K562 (cell line): Measurements from ENCODE around the gene FAXC. TPM values are rescaled to one million over a fixed set of nuclear protein-coding genes. Genes with fewer than 3 reads are reported as not detected.

ENCODE experiments used
- ATAC-seq: fragments of 200-7000 bp; cut with Tn5 transposase; 3 replicates; pipeline ENCODE4 v1.9.1; 2020; ENCODE audit warnings: moderate library complexity
- BruUV-seq: library from RNA; stranded (reverse); fragments of 400-500 nt; replicated peaks from 2 replicates; lab custom pipeline; 2021; lab: Mats Ljungman, UMichigan
- CTCF ChIA-PET: fragments of 300-600 bp; formaldehyde crosslinking; extraction: SDS; loops from one replicate; lab custom pipeline; 2021; ENCODE audit warnings: low intra/inter-chr PET ratio; lab: Yijun Ruan, JAX
- POLR2A ChIA-PET: fragments of 300-600, 350-650 bp; sonication (Branson Sonifier 250); formaldehyde crosslinking; extraction: SDS; loops from one replicate; lab custom pipeline; 2021; ENCODE audit warnings: antibody characterized with exemption, inconsistent platforms; lab: Yijun Ruan, JAX
- DNase-seq, 4 experiments: peaks; one replicate each; pipeline versions ENCODE4 v3.0.0 to v3.0.0-alpha.2; 2011 to 2018; ENCODE audit warnings: low spot score in 3 of 4, mixed read lengths in 3 of 4; ENCODE audit errors: extremely low read depth in 1 of 4
- FAIRE-seq: peaks from 2 replicates; lab custom pipeline; 2011; peaks lifted over from hg19 to GRCh38; lab: Jason Lieb, UNC
- H2AFZ ChIP-seq: 2 replicates; pipeline ENCODE4 v1.6.0; 2011; ENCODE audit warnings: low read depth, low read length, control low read depth, inconsistent platforms
- H3K27ac ChIP-seq: fragments of 200-600 bp; 3 replicates; pipeline ENCODE4 v1.8.0; 2011; ENCODE audit warnings: low read depth, mild to moderate bottlenecking, control low read depth, inconsistent platforms, low read length, moderate library complexity, mixed read lengths; ENCODE audit errors: extremely low read depth
- H3K27me3 ChIP-seq, 2 experiments: fragments of 300-600 bp in 1 of 2; 2 replicates in 1 of 2; 3 replicates in 1 of 2; pipeline versions ENCODE4 v1.6.0 to v1.8.0; 2011; ENCODE audit warnings: inconsistent platforms in 2 of 2, low read length in 2 of 2, mild to moderate bottlenecking in 1 of 2, mixed read lengths in 1 of 2, moderate library complexity in 1 of 2; ENCODE audit not compliant: control insufficient read depth in 2 of 2, insufficient read depth in 2 of 2
- H3K36me3 ChIP-seq: fragments of 300-600 bp; 3 replicates; pipeline ENCODE4 v1.8.0; 2011; ENCODE audit warnings: mild to moderate bottlenecking, low read length, inconsistent platforms; ENCODE audit not compliant: control insufficient read depth, insufficient read depth
- H3K4me1 ChIP-seq, 2 experiments: fragments of 200-600 bp in 1 of 2; replicated peaks in 1 of 2; 2 replicates in 1 of 2; 3 replicates in 1 of 2; pipeline versions ENCODE4 v1.5.1 to v1.8.0; 2011; ENCODE audit warnings: inconsistent platforms in 2 of 2, low read length in 2 of 2, mild to moderate bottlenecking in 1 of 2, mixed read lengths in 1 of 2, moderate library complexity in 1 of 2; ENCODE audit not compliant: control insufficient read depth in 2 of 2, insufficient read depth in 2 of 2
- H3K4me2 ChIP-seq: 2 replicates; pipeline ENCODE4 v1.6.1; 2011; ENCODE audit warnings: low read length, control low read depth, inconsistent platforms, mixed read lengths; ENCODE audit not compliant: insufficient read depth
- H3K4me3 ChIP-seq: fragments of 200-600 bp; sonication (generic), shearing (Covaris generic); 2 replicates; pipeline ENCODE4 v1.5.1; 2016; ENCODE audit warnings: control low read depth, inconsistent platforms
- H3K79me2 ChIP-seq: fragments of 200-600 bp; 3 replicates; pipeline ENCODE4 v1.8.0; 2011; ENCODE audit warnings: low read length, inconsistent platforms; ENCODE audit not compliant: control insufficient read depth, insufficient read depth
- H3K9ac ChIP-seq, 2 experiments: 2 replicates each; pipeline versions ENCODE4 v1.6.0 to v1.6.1; 2011; ENCODE audit warnings: low read depth in 2 of 2, low read length in 2 of 2, control low read depth in 1 of 2, inconsistent platforms in 1 of 2, mild to moderate bottlenecking in 1 of 2, mixed read lengths in 1 of 2; ENCODE audit not compliant: insufficient read depth in 1 of 2
- H3K9me1 ChIP-seq: one replicate; pipeline ENCODE4 v1.6.0; 2011; ENCODE audit warnings: inconsistent platforms, mild to moderate bottlenecking, low read length, moderate library complexity; ENCODE audit not compliant: control insufficient read depth, insufficient read depth
- H3K9me3 ChIP-seq: replicated peaks from 2 replicates; pipeline ENCODE4 v1.5.1; 2011; ENCODE audit warnings: low read depth, low read length, inconsistent platforms; ENCODE audit not compliant: control insufficient read depth, insufficient read depth
- H4K20me1 ChIP-seq: replicated peaks from 2 replicates; pipeline ENCODE4 v1.6.1; 2011; ENCODE audit warnings: low read length, inconsistent platforms, mixed read lengths; ENCODE audit not compliant: control insufficient read depth, insufficient read depth
- EHMT2 ChIP-seq: fragments of 450-650 bp; IDR thresholded peaks from 2 replicates; pipeline ENCODE4 v1.6.1; 2018; ENCODE audit warnings: antibody characterized with exemption
- JUND ChIP-seq, 2 experiments: IDR thresholded peaks; 2 replicates in 1 of 2; 3 replicates in 1 of 2; pipeline ENCODE4 v1.6.1; 2011; ENCODE audit warnings: borderline replicate concordance in 2 of 2, low read depth in 2 of 2, low read length in 2 of 2, improper control_type of control experiment in 1 of 2, missing biosample characterization in 1 of 2, missing genetic modification characterization in 1 of 2, missing genetic modification reagents in 1 of 2
- MIER1 ChIP-seq: fragments of 450-650 bp; IDR thresholded peaks from 2 replicates; pipeline ENCODE4 v1.6.1; 2016; ENCODE audit warnings: antibody characterized with exemption, mild to moderate bottlenecking, low read depth
- REST ChIP-seq, 2 experiments: fragments of 450-650 bp; formaldehyde crosslinking in 1 of 2; IDR thresholded peaks; 2 replicates each; pipeline versions ENCODE4 v1.4.0 to v1.6.1; 2014 to 2020; ENCODE audit warnings: mild to moderate bottlenecking in 2 of 2, borderline replicate concordance in 1 of 2, low read depth in 1 of 2
- ZC3H8 ChIP-seq: fragments of 450-650 bp; IDR thresholded peaks from 2 replicates; pipeline ENCODE4 v1.6.1; 2017
- ZNF174 ChIP-seq: fragments of 250-450 bp; sonication (Bioruptor Pico); IDR thresholded peaks from 2 replicates; pipeline ENCODE4 v1.4.0; 2020; ENCODE audit warnings: mild to moderate bottlenecking
- ZNF830 ChIP-seq: fragments of 250-450 bp; sonication (Bioruptor Pico); IDR thresholded peaks from 2 replicates; pipeline ENCODE4 v1.5.0; 2021; ENCODE audit warnings: mild to moderate bottlenecking
- WGBS: fragments of 100-300 bp; shearing (Covaris generic); methylation state at CpG from one replicate; pipeline ENCODE4 v1.1.6; 2016; ENCODE audit warnings: low coverage, mixed read lengths; ENCODE audit not compliant: insufficient coverage; ENCODE audit errors: missing lambda C conversion rate; 5-methylcytosine and 5-hydroxymethylcytosine counted together
- in situ Hi-C: fragments of 300-500 bp; cut with MboI; formaldehyde crosslinking; loops from 4 replicates; pipeline ENCODE4 v1.15.0; 2018; ENCODE audit warnings: inconsistent platforms, mixed read lengths
- intact Hi-C: fragments of 100-400 bp; cut with micrococcal nuclease; formaldehyde crosslinking; loops from 2 replicates; pipeline ENCODE4 v1.14.2; 2022
- polyA plus RNA-seq, 8 experiments: library from polyadenylated mRNA; depleted of rRNA in 4 of 8; stranded (reverse) in 5 of 8; unstranded in 3 of 8; fragments of >200 nt; fragmentation: Nextera tagmentation in 2 of 8; fragmentation: Illumina TruSeq in 1 of 8; extraction: Ambion mirVana in 2 of 8; extraction: Trizol in 1 of 8; gene quantifications; 2 replicates each; pipeline versions ENCODE4 v1.2.1 to v1.2.3, GENCODE V29; 2011 to 2014; ENCODE audit warnings: inconsistent platforms in 1 of 8, missing spikeins in 1 of 8
- total RNA-seq, 7 experiments: library from RNA; depleted of rRNA in 6 of 7; stranded (reverse); fragments of >200 nt in 6 of 7; fragmentation: Illumina TruSeq in 2 of 7; extraction: Trizol in 2 of 7; gene quantifications; 2 replicates each; pipeline versions ENCODE4 v1.2.1 to v1.2.3, GENCODE V29; 2011 to 2021; ENCODE audit warnings: low replicate concordance in 1 of 7

Gene FAXC
- total and polyA plus RNA-seq, 9 of the 15 experiments (the other 6 are each of a cell fraction or from before 2014, with no cell fraction given): 0.06 to 0.40 (median 0.13) TPM; not detected in 5

- FAIRE-seq (no peak), ATAC-seq (no peak), DNase-seq (no peak)
- Histone ChIP-seq H3K9me1 (no peaks in the 10 kb centered on the region), H2AFZ (no peak overlapping the region), H3K9ac (no peak overlapping the region), H3K27me3 (peaks cover 8 to 23% of the 10 kb centered on the region in 2 experiments; a peak in 4 of 5 replicates), H3K4me1 (peaks cover 0 to under 1% of the 10 kb centered on the region in 2 experiments; a peak in 1 of 5 replicates), H3K4me2 (no peak overlapping the region), H3K4me3 (no peak overlapping the region), H3K36me3 (no peaks in the 10 kb centered on the region), H3K9me3 (no peaks in the 10 kb centered on the region), H4K20me1 (no peaks in the 10 kb centered on the region), H3K79me2 (no peaks in the 10 kb centered on the region), H3K27ac (no peak overlapping the region)
- POLR2A ChIA-PET: interaction anchor here (1.2 kb wide), 1 partner anchor 39 kb away, joined by 3 read pairs; the partner anchor contains the start of gene COQ3
- in situ Hi-C loops (no loop called here), intact Hi-C loops (no loop called here)
- TF ChIP-seq JUND (IDR thresholded peaks at IDR 0.05; ENCODE audit: borderline replicate concordance, low read depth, low read length) (no peak), JUND (tag; IDR thresholded peaks at IDR 0.05; ENCODE audit: borderline replicate concordance, low read depth, low read length) (no peak), ZNF174 (CRISPR knock-in tag) (no peak), ZNF830 (CRISPR knock-in tag) (no peak)
- no TSS peak for BruUV-seq
- CTCF ChIA-PET: no interaction called here
- 3% methylated on average over 4 of the region's 4 CpGs for WGBS
Observed at GRCh38 chr6:99354983-99355382, 5.5 kb upstream of the FAXC start.

- no peak overlapping the region for H3K27ac ChIP-seq
- no peaks in the 10 kb centered on the region for H3K36me3 ChIP-seq
- in situ Hi-C loops: no loop called here
- ChIA-PET CTCF (no interaction called here), POLR2A (interaction anchor here (0.7 to 1.5 kb wide), 4 partner anchors 8 to 73 kb away, joined by 3 to 6 read pairs (median 4); partner anchors contain the start of gene COQ3)
- FAIRE-seq (no peak), ATAC-seq (peak; percentile 42; the same call in 1 of the 3 replicates), DNase-seq (peak in 1 of 4 experiments; percentile 27)
- no peak overlapping the region for H2AFZ ChIP-seq
- no peaks in the 10 kb centered on the region for H3K79me2 ChIP-seq
- H3K9ac ChIP-seq: no peak overlapping the region
- H3K4me1 ChIP-seq: peaks cover 0 to 13% of the 10 kb centered on the region in 2 experiments; a peak in 2 of 5 replicates
- H3K9me1 ChIP-seq: no peaks in the 10 kb centered on the region
- no peak overlapping the region for H3K4me3 ChIP-seq
- no peaks in the 10 kb centered on the region for H3K9me3 ChIP-seq
- intact Hi-C loops: no loop called here
- WGBS: 3% methylated on average over 9 of the region's 9 CpGs
- peaks cover 21 to 39% of the 10 kb centered on the region in 2 experiments; a peak in 4 of 5 replicates for H3K27me3 ChIP-seq
- no peaks in the 10 kb centered on the region; the same call in 1 of the 2 replicates for H4K20me1 ChIP-seq
- BruUV-seq: no TSS peak
- H3K4me2 ChIP-seq: no peak overlapping the region
- TF ChIP-seq ZC3H8 (no peak), REST (IDR thresholded peaks at IDR 0.05; ENCODE audit: borderline replicate concordance) (peak; percentile 95), REST (CRISPR knock-in tag; IDR thresholded peaks at IDR 0.05; ENCODE audit: low read depth) (peak; percentile 82), EHMT2 (peak; percentile 90), MIER1 (peak; percentile 87)
Observed at GRCh38 chr6:99353126-99353525, 3.7 kb upstream of the FAXC start.
